K562 (cell line): Measurements from ENCODE around the gene DCTD. TPM values are rescaled to one million over a fixed set of nuclear protein-coding genes. Genes with fewer than 3 reads are reported as not detected.

Experiments used
- ATAC-seq: fragments of 200-7000 bp; cut with Tn5 transposase; 3 replicates; pipeline ENCODE4 v1.9.1; 2020; ENCODE audit warnings: moderate library complexity
- BruUV-seq: library from RNA; stranded (reverse); fragments of 400-500 nt; replicated peaks from 2 replicates; lab custom pipeline; 2021; lab: Mats Ljungman, UMichigan
- CTCF ChIA-PET: fragments of 300-600 bp; formaldehyde crosslinking; extraction: SDS; loops from one replicate; lab custom pipeline; 2021; ENCODE audit warnings: low intra/inter-chr PET ratio; lab: Yijun Ruan, JAX
- POLR2A ChIA-PET: fragments of 300-600, 350-650 bp; sonication (Branson Sonifier 250); formaldehyde crosslinking; extraction: SDS; loops from one replicate; lab custom pipeline; 2021; ENCODE audit warnings: antibody characterized with exemption, inconsistent platforms; lab: Yijun Ruan, JAX
- DNase-seq, 4 experiments: peaks; one replicate each; pipeline versions ENCODE4 v3.0.0 to v3.0.0-alpha.2; 2011 to 2018; ENCODE audit warnings: low spot score in 3 of 4, mixed read lengths in 3 of 4; ENCODE audit errors: extremely low read depth in 1 of 4
- FAIRE-seq: peaks from 2 replicates; lab custom pipeline; 2011; peaks lifted over from hg19 to GRCh38; lab: Jason Lieb, UNC
- H2AFZ ChIP-seq: 2 replicates; pipeline ENCODE4 v1.6.0; 2011; ENCODE audit warnings: low read depth, low read length, control low read depth, inconsistent platforms
- H3K27ac ChIP-seq: fragments of 200-600 bp; 3 replicates; pipeline ENCODE4 v1.8.0; 2011; ENCODE audit warnings: low read depth, mild to moderate bottlenecking, control low read depth, inconsistent platforms, low read length, moderate library complexity, mixed read lengths; ENCODE audit errors: extremely low read depth
- H3K27me3 ChIP-seq, 2 experiments: fragments of 300-600 bp in 1 of 2; 2 replicates in 1 of 2; 3 replicates in 1 of 2; pipeline versions ENCODE4 v1.6.0 to v1.8.0; 2011; ENCODE audit warnings: inconsistent platforms in 2 of 2, low read length in 2 of 2, mild to moderate bottlenecking in 1 of 2, mixed read lengths in 1 of 2, moderate library complexity in 1 of 2; ENCODE audit not compliant: control insufficient read depth in 2 of 2, insufficient read depth in 2 of 2
- H3K36me3 ChIP-seq: fragments of 300-600 bp; 3 replicates; pipeline ENCODE4 v1.8.0; 2011; ENCODE audit warnings: mild to moderate bottlenecking, low read length, inconsistent platforms; ENCODE audit not compliant: control insufficient read depth, insufficient read depth
- H3K4me1 ChIP-seq, 2 experiments: fragments of 200-600 bp in 1 of 2; replicated peaks in 1 of 2; 2 replicates in 1 of 2; 3 replicates in 1 of 2; pipeline versions ENCODE4 v1.5.1 to v1.8.0; 2011; ENCODE audit warnings: inconsistent platforms in 2 of 2, low read length in 2 of 2, mild to moderate bottlenecking in 1 of 2, mixed read lengths in 1 of 2, moderate library complexity in 1 of 2; ENCODE audit not compliant: control insufficient read depth in 2 of 2, insufficient read depth in 2 of 2
- H3K4me2 ChIP-seq: 2 replicates; pipeline ENCODE4 v1.6.1; 2011; ENCODE audit warnings: low read length, control low read depth, inconsistent platforms, mixed read lengths; ENCODE audit not compliant: insufficient read depth
- H3K4me3 ChIP-seq: fragments of 200-600 bp; sonication (generic), shearing (Covaris generic); 2 replicates; pipeline ENCODE4 v1.5.1; 2016; ENCODE audit warnings: control low read depth, inconsistent platforms
- H3K79me2 ChIP-seq: fragments of 200-600 bp; 3 replicates; pipeline ENCODE4 v1.8.0; 2011; ENCODE audit warnings: low read length, inconsistent platforms; ENCODE audit not compliant: control insufficient read depth, insufficient read depth
- H3K9ac ChIP-seq, 2 experiments: 2 replicates each; pipeline versions ENCODE4 v1.6.0 to v1.6.1; 2011; ENCODE audit warnings: low read depth in 2 of 2, low read length in 2 of 2, control low read depth in 1 of 2, inconsistent platforms in 1 of 2, mild to moderate bottlenecking in 1 of 2, mixed read lengths in 1 of 2; ENCODE audit not compliant: insufficient read depth in 1 of 2
- H3K9me1 ChIP-seq: one replicate; pipeline ENCODE4 v1.6.0; 2011; ENCODE audit warnings: inconsistent platforms, mild to moderate bottlenecking, low read length, moderate library complexity; ENCODE audit not compliant: control insufficient read depth, insufficient read depth
- H3K9me3 ChIP-seq: replicated peaks from 2 replicates; pipeline ENCODE4 v1.5.1; 2011; ENCODE audit warnings: low read depth, low read length, inconsistent platforms; ENCODE audit not compliant: control insufficient read depth, insufficient read depth
- H4K20me1 ChIP-seq: replicated peaks from 2 replicates; pipeline ENCODE4 v1.6.1; 2011; ENCODE audit warnings: low read length, inconsistent platforms, mixed read lengths; ENCODE audit not compliant: control insufficient read depth, insufficient read depth
- CBFA2T2 ChIP-seq: fragments of 450-650 bp; conservative IDR thresholded peaks from 2 replicates; pipeline ENCODE4 v1.6.1; 2017; ENCODE audit warnings: mild to moderate bottlenecking
- E2F5 ChIP-seq: sonication (generic); formaldehyde crosslinking; IDR thresholded peaks from 2 replicates; pipeline ENCODE4 v1.8.0; 2022; ENCODE audit warnings: mild to moderate bottlenecking, missing genetic modification reagents
- EWSR1 ChIP-seq: fragments of 450-650 bp; IDR thresholded peaks from 2 replicates; pipeline ENCODE4 v1.6.1; 2018; ENCODE audit warnings: borderline replicate concordance, mild to moderate bottlenecking, low read depth, moderate library complexity; ENCODE audit not compliant: partially characterized antibody
- MCM3 ChIP-seq: fragments of 450-650 bp; IDR thresholded peaks from 2 replicates; pipeline ENCODE4 v1.6.1; 2016
- MLX ChIP-seq, 2 experiments: fragments of 450-650 bp in 1 of 2; sonication (generic) in 1 of 2; formaldehyde crosslinking; conservative IDR thresholded peaks; 2 replicates each; pipeline versions ENCODE4 v1.4.0 to v1.8.1; 2020 to 2022; ENCODE audit warnings: mild to moderate bottlenecking in 1 of 2, missing genetic modification reagents in 1 of 2
- MTA2 ChIP-seq: fragments of 450-650 bp; IDR thresholded peaks from 2 replicates; pipeline ENCODE4 v1.6.1; 2016; ENCODE audit warnings: low read depth
- NFIX ChIP-seq: fragments of 250-450 bp; sonication (Bioruptor Pico); IDR thresholded peaks from 2 replicates; pipeline ENCODE4 v1.4.0; 2020; ENCODE audit warnings: low read depth, mild to moderate bottlenecking, moderate library complexity
- TRIM24 ChIP-seq, 2 experiments: fragments of 450-650 bp; IDR thresholded peaks; 2 replicates each; pipeline ENCODE4 v1.6.1; 2016
- USF2 ChIP-seq: sonication (generic); formaldehyde crosslinking; IDR thresholded peaks from 2 replicates; pipeline ENCODE4 v1.5.0; 2020; ENCODE audit warnings: missing genetic modification reagents
- WGBS: fragments of 100-300 bp; shearing (Covaris generic); methylation state at CpG from one replicate; pipeline ENCODE4 v1.1.6; 2016; ENCODE audit warnings: low coverage, mixed read lengths; ENCODE audit not compliant: insufficient coverage; ENCODE audit errors: missing lambda C conversion rate; 5-methylcytosine and 5-hydroxymethylcytosine counted together
- in situ Hi-C: fragments of 300-500 bp; cut with MboI; formaldehyde crosslinking; loops from 4 replicates; pipeline ENCODE4 v1.15.0; 2018; ENCODE audit warnings: inconsistent platforms, mixed read lengths
- intact Hi-C: fragments of 100-400 bp; cut with micrococcal nuclease; formaldehyde crosslinking; loops from 2 replicates; pipeline ENCODE4 v1.14.2; 2022
- polyA plus RNA-seq, 8 experiments: library from polyadenylated mRNA; depleted of rRNA in 4 of 8; stranded (reverse) in 5 of 8; unstranded in 3 of 8; fragments of >200 nt; fragmentation: Nextera tagmentation in 2 of 8; fragmentation: Illumina TruSeq in 1 of 8; extraction: Ambion mirVana in 2 of 8; extraction: Trizol in 1 of 8; gene quantifications; 2 replicates each; pipeline versions ENCODE4 v1.2.1 to v1.2.3, GENCODE V29; 2011 to 2014; ENCODE audit warnings: inconsistent platforms in 1 of 8, missing spikeins in 1 of 8
- total RNA-seq, 7 experiments: library from RNA; depleted of rRNA in 6 of 7; stranded (reverse); fragments of >200 nt in 6 of 7; fragmentation: Illumina TruSeq in 2 of 7; extraction: Trizol in 2 of 7; gene quantifications; 2 replicates each; pipeline versions ENCODE4 v1.2.1 to v1.2.3, GENCODE V29; 2011 to 2021; ENCODE audit warnings: low replicate concordance in 1 of 7

The DCTD gene
- total and polyA plus RNA-seq, 9 of the 15 experiments (the other 6 are each of a cell fraction or from before 2014, with no cell fraction given), result 38.7 to 114 (median 76.5) TPM

- TF ChIP-seq EWSR1 (no peak), NFIX (CRISPR knock-in tag) (no peak)
Measured at GRCh38 chr4:182906786-182907185, 10.4 kb downstream of the DCTD start (continued).

- Histone ChIP-seq H3K4me3 (no peak overlapping the region), H4K20me1 (no peaks in the 10 kb centered on the region), H2AFZ (no peak overlapping the region), H3K9ac (no peak overlapping the region), H3K79me2 (peaks cover 9% of the 10 kb centered on the region; the same call in 1 of the 3 replicates), H3K9me1 (no peaks in the 10 kb centered on the region), H3K27me3 (no peaks in the 10 kb centered on the region), H3K27ac (no peak overlapping the region), H3K36me3 (peaks cover 89% of the 10 kb centered on the region), H3K9me3 (no peaks in the 10 kb centered on the region), H3K4me2 (no peak overlapping the region), H3K4me1 (no peaks in the 10 kb centered on the region)
- 75% methylated on average over 5 of the region's 10 CpGs for WGBS
- no TSS peak for BruUV-seq
- intact Hi-C loops (no loop called here), in situ Hi-C loops (no loop called here)
- TF ChIP-seq TRIM24 (IDR thresholded peaks at IDR 0.05) (no peak), MTA2 (no peak), MCM3 (no peak), E2F5 (no peak), CBFA2T2 (no peak), MLX (CRISPR knock-in tag; conservative IDR thresholded peaks at IDR 0.05) (no peak), USF2 (CRISPR knock-in tag) (no peak)
- FAIRE-seq (no peak), DNase-seq (no peak), ATAC-seq (no peak)
- ChIA-PET POLR2A (interaction anchor here (1.0 kb wide), 1 partner anchor 187 kb away, joined by 3 read pairs; no protein-coding TSS in a partner anchor), CTCF (no interaction called here)
Measured at GRCh38 chr4:182905038-182905437, 12.1 kb downstream of the DCTD start.
